ENCODE results near the gene TNK1.

The TNK1 gene

GRCh38 chr17:7410634-7411426 is 29.9 kb downstream of the TNK1 start:
- H3K27me3 ChIP-seq, result no peaks in the 10 kb centered on the region
- no peak overlapping the region for H3K4me3 ChIP-seq (ENCODE audit: low read depth, low read length)
- no peak for DNase-seq
- TF ChIP-seq, protein P1, sequence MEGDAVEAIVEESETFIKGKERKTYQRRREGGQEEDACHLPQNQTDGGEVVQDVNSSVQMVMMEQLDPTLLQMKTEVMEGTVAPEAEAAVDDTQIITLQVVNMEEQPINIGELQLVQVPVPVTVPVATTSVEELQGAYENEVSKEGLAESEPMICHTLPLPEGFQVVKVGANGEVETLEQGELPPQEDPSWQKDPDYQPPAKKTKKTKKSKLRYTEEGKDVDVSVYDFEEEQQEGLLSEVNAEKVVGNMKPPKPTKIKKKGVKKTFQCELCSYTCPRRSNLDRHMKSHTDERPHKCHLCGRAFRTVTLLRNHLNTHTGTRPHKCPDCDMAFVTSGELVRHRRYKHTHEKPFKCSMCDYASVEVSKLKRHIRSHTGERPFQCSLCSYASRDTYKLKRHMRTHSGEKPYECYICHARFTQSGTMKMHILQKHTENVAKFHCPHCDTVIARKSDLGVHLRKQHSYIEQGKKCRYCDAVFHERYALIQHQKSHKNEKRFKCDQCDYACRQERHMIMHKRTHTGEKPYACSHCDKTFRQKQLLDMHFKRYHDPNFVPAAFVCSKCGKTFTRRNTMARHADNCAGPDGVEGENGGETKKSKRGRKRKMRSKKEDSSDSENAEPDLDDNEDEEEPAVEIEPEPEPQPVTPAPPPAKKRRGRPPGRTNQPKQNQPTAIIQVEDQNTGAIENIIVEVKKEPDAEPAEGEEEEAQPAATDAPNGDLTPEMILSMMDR (IDR thresholded peaks at IDR 0.05; ENCODE audit: low read depth, low read length), result no peak
- H3K9me3 ChIP-seq, result no peaks in the 10 kb centered on the region
- H3K4me1 ChIP-seq, result no peaks in the 10 kb centered on the region
- H3K36me3 ChIP-seq, result no peaks in the 10 kb centered on the region

GRCh38 chr17:7411427-7411750 is 30.5 kb downstream of the TNK1 start:
- Histone ChIP-seq H3K36me3 (no peaks in the 10 kb centered on the region), H3K4me3 (ENCODE audit: low read depth, low read length) (no peak overlapping the region), H3K27me3 (no peaks in the 10 kb centered on the region), H3K4me1 (no peaks in the 10 kb centered on the region), H3K9me3 (no peaks in the 10 kb centered on the region)
- no peak for DNase-seq
- TF ChIP-seq, protein P1 (IDR thresholded peaks at IDR 0.05; ENCODE audit: low read depth, low read length), result no peak

DNA sequence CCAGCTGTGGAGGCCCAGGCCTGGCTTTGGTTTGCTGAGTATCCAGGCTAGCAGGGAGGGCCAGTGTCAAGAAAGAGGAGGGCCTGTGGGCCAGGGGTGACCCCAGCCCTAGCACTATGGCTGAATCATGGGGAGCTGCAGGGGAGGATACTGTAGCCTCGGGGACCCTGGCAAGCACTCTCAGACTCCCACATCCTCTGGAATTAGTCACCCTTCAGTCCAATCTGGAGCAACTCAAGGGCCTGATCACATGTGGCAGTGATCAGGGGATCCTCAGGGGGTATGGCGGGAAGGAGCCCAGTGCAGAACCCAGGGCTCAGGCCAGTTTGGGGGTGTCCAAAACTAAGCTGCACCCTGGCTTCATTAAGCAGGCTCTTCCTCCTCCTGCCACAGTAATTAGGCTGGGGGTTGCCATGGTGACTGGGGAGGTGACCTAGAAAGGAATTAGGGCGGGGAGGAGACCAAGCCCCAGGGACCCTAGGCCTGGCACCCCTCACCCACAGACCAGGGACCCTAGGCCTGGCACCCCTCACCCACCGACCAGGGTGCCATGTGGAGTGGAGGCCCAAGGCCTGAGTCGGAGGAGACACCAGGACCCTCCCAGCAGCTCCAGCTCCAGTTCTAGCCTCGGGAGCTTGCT is 32.6 kb downstream of the TNK1 start:
- Histone ChIP-seq H3K9me3 (no peaks in the 10 kb centered on the region), H3K4me3 (ENCODE audit: low read depth, low read length) (no peak overlapping the region), H3K27me3 (no peaks in the 10 kb centered on the region), H3K36me3 (no peaks in the 10 kb centered on the region), H3K4me1 (no peaks in the 10 kb centered on the region)
- TF ChIP-seq, protein P1 (IDR thresholded peaks at IDR 0.05; ENCODE audit: low read depth, low read length), result no peak
- no peak for DNase-seq

- H3K9me3 ChIP-seq, result no peaks in the 10 kb centered on the region
- no peak overlapping the region for H3K4me3 ChIP-seq (ENCODE audit: low read depth, low read length)
- TF ChIP-seq, protein P1 (IDR thresholded peaks at IDR 0.05; ENCODE audit: low read depth, low read length), result no peak
- no peaks in the 10 kb centered on the region for H3K4me1 ChIP-seq
- H3K36me3 ChIP-seq, result no peaks in the 10 kb centered on the region
- no peaks in the 10 kb centered on the region for H3K27me3 ChIP-seq
- no peak for DNase-seq
These were observed 33.9 kb downstream of the TNK1 start for GRCh38 chr17:7414837-7415236.

DNA sequence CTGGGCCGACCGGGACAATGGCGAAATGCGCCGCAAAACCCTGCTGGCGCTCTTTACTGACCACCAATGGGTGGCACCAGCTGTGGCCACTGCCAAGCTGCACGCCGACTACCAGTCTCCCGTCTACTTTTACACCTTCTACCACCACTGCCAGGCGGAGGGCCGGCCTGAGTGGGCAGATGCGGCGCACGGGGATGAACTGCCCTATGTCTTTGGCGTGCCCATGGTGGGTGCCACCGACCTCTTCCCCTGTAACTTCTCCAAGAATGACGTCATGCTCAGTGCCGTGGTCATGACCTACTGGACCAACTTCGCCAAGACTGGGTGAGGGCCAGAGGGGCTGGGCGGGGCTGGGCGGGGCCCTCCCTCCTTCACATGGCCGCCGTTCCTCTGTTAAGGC is 34.9 kb downstream of the TNK1 start:
- H3K27me3 ChIP-seq, result no peaks in the 10 kb centered on the region
- no peak for DNase-seq
- TF ChIP-seq, protein P1 (IDR thresholded peaks at IDR 0.05; ENCODE audit: low read depth, low read length), result no peak
- no peak overlapping the region for H3K4me3 ChIP-seq (ENCODE audit: low read depth, low read length)
- no peaks in the 10 kb centered on the region for H3K4me1 ChIP-seq
- no peaks in the 10 kb centered on the region for H3K36me3 ChIP-seq
- no peaks in the 10 kb centered on the region for H3K9me3 ChIP-seq

DNA sequence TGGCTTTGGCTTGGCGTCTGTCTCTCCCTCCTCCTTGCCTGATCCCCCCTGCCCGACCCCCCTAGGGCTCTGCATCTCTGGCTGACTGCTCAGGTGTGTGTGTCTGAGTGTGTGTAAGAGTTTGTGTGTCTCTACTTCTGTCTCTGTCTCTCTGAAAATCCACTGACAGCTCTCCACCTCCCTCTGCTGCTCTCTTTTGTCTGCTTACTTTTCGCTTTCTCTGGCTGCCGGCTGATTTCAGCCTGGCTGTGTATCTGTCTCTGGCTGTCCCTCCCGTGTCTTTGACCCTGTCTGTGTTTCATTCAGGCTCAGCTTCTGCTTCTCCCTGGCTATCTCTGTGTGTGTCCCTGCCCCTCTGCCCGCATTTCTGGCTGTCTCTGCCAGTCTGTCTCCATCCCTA is 35.4 kb downstream of the TNK1 start:
- no peaks in the 10 kb centered on the region for H3K27me3 ChIP-seq
- TF ChIP-seq, protein P1 (IDR thresholded peaks at IDR 0.05; ENCODE audit: low read depth, low read length), result no peak
- no peak for DNase-seq

More for the DNA sequence above, 35.4 kb downstream of the TNK1 start:
- Histone ChIP-seq H3K36me3 (no peaks in the 10 kb centered on the region), H3K4me1 (no peaks in the 10 kb centered on the region), H3K9me3 (no peaks in the 10 kb centered on the region), H3K4me3 (ENCODE audit: low read depth, low read length) (no peak overlapping the region)
